Effector CD8-positive, alpha-beta T cell (primary cell): ENCODE measurements around the gene CNDP2.
"Not testable (repeated sequence)": the region's sequence is repeated elsewhere in the genome, so short reads cannot be mapped to it uniquely, and the experiment has no call there.

ENCODE experiments used
- DNase-seq: peaks from one replicate; lab custom pipeline; 2025; lab: John Stamatoyannopoulos, UW

CNDP2 gene

GRCh38 chr18:74500372-74500771 is 4.2 kb downstream of the CNDP2 start:
- no peak for DNase-seq

- DNase-seq = not testable (repeated sequence)
These were observed 4.6 kb downstream of the CNDP2 start for GRCh38 chr18:74500774-74501173.

- no peak for DNase-seq
These were observed 5.2 kb downstream of the CNDP2 start for GRCh38 chr18:74501386-74501785.

DNA sequence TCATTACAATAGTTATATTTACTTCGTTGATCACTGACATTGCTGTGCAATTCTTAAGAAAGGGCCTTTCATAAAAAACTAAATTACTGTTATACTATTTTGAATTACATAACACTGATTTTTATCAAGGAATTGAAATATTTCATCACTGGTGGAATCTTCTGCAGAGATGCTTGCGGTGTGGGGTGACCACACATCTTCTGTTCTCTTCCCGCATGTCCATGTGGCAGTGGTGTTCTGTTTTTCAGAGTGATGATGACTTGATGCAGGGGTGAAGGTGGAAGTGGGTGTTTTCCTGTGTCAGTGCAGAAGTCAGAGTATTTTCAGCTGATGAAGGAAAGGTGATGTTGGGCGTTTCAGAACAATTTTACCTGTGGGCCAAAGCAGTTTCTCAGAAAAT is 7.0 kb downstream of the CNDP2 start:
- DNase-seq = no peak

DNA sequence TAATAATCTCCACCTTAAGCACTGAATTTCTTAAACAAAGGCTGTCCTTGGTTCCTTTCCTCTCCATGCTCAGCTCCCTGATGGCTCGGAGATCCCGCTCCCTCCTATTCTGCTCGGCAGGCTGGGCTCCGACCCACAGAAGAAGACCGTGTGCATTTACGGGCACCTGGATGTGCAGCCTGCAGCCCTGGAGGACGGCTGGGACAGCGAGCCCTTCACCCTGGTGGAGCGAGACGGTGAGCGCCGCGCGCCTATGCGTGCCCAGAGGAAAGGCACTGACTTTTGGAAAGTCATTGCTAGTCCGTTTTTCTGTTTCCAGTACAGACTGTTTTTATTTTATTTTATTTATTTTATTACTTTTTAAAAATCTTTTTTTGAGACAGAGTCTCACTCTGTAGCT is 9.6 kb downstream of the CNDP2 start:
- DNase-seq = no peak

- no peak for DNase-seq
These were observed 10.4 kb downstream of the CNDP2 start for GRCh38 chr18:74506448-74507084.

- no peak for DNase-seq
These were observed 11.1 kb downstream of the CNDP2 start for GRCh38 chr18:74507097-74507881.

DNA sequence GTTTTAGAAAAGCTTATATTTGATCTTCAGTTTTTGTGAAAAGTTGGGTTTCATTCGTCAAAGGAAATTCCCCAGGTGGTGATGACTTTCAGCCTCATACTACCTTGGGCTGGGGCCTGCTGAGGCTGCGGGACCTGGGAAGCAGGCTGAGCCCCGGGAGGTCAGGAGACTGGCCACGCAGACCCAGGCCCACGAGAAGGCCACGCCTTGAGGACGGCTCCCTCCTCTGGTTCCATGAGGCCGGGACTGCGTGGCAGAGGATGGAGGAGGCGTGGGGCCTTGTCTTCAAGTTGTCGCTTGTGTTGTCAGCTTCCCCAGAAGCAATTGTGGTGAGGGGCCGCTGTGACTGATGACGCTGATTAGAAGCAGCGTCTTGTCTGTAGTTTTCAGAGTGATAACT is 11.8 kb downstream of the CNDP2 start:
- DNase-seq = no peak

- DNase-seq = no peak
These were observed 12.2 kb downstream of the CNDP2 start for GRCh38 chr18:74508366-74508765.

DNA sequence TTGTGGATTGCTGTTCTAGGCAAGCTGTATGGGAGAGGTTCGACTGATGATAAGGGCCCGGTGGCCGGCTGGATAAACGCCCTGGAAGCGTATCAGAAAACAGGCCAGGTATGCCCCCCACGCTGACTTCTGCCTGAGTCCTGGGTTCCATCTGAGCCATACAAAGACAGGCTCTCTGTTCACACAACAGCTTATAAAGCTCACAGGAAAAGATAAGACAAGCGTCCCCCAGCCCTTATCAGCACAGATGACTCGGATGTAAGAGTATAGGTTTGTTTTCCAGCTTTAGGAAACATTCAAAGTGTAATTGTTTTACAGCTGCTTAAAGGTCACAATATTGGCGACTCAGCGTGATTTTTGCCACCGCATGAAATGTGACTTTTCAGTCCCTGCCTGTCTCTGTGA is 12.7 kb downstream of the CNDP2 start:
- no peak for DNase-seq

GRCh38 chr18:74509856-74510769 is 13.9 kb downstream of the CNDP2 start:
- no peak for DNase-seq

DNA sequence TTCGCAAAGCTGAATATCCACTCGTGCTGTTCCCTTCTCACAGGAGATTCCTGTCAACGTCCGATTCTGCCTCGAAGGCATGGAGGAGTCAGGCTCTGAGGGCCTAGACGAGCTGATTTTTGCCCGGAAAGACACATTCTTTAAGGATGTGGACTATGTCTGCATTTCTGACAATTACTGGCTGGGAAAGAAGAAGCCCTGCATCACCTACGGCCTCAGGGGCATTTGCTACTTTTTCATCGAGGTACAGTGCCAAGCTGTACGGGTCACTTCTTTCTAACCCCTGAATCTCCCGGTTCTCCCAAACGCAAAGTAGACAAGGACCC is 14.6 kb downstream of the CNDP2 start:
- no peak for DNase-seq

- DNase-seq = no peak
These were observed 15.7 kb downstream of the CNDP2 start for GRCh38 chr18:74511823-74512222.

GRCh38 chr18:74512321-74513053 is 16.3 kb downstream of the CNDP2 start:
- no peak for DNase-seq

DNA sequence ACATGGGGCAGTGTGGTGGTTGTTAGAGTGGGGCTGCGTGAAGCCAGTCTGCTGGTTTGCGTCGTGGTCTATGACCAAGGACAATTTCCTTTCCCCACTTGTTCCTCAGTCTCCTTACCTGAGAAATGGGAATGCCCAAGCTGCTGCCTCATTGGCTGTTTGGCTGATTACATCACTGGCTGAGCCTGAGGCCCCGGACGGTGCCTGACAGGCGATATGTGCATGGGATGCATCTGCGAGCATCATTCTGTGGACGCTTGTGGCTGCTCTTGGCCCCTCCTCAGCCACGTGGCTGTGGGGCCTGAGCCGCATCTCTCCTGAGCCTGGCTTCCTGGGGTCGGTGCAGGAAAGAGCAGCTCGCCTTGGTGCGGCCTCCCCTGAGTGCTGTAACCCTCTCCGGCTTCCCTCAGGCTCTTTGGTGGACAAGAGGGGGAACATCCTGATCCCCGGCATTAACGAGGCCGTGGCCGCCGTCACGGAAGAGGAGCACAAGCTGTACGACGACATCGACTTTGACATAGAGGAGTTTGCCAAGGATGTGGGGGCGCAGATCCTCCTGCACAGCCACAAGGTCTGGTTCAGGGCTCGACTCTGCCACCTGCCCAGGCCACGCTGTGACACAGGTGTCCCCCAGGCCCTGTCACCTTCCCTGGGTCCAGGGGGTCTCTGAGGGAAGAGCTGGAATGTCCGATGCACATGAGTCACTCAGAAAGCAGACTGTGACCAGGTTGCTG is 17.2 kb downstream of the CNDP2 start:
- no peak for DNase-seq

- no peak for DNase-seq
These were observed 17.7 kb downstream of the CNDP2 start for GRCh38 chr18:74513883-74514205.

GRCh38 chr18:74514860-74515495 is 18.8 kb downstream of the CNDP2 start:
- no peak for DNase-seq

DNA sequence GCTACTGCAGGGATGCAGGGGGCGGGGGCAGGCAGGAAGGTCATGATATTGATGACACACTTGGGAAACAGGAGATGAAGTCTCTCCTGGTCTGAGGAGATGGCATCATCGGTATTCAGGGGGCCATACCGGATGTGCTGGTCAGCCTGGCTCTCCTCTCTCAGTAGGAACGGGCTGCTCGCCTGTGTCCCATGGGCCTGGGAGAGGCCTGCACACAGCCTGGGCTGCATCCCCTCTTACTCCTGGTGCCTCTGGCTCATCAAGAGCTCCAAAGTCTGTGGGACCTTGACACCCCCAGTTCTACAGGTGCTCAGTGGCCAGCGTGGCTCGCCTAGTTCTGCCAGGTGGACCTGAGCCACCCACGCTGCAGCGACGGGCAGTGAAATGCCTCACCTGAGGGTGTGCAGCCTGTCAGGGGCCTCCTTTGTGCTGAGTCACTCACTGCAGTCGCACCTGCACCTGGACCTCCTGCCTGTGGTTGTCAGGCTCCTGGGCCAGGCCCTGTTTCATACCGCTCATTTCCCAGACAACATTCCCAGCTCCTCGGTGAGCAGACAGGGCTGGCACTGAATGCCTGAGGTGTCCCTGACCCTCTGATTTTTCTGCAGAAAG is 19.6 kb downstream of the CNDP2 start:
- DNase-seq = no peak

DNA sequence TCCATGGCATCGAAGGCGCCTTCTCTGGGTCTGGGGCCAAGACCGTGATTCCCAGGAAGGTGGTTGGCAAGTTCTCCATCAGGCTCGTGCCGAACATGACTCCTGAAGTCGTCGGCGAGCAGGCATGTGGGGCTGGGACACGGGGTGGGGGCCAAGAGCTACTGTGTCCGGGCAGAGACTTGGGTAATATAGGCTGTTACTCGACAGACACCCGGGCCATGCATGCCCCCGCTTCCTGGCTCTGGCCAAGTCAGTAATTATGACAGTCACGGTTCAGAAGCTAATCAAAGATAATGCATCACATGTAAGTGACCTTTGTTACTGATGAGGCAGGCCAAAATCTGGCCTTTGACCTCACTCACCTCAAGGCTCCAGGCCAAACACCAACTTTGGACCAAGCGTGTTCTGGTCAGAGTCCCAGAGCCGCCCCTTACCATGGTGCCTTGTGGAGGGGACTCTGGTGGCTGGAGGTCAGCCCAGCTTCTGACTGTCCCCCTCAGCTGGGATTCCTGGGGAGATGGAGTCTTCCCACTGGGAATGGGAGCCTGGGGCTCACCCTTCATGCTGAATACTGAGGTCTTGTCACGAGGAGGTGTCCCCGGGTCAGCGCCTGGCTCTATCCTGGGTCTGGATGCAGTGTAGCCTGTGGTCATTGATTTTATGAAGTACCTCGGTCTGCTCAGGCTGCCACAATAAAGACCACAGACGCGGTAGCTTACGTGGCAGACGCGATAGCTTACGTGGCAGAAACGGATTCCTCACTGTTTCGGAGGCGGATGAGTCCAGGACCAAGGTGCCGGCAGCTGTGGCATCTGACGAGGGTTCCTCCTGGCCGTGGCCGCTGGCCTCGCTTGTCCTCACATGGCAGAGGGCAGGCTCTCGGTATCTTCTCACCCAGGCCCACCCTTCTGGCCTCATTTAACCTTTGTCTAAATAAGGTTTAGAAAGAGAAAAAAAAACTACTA is 20.4 kb downstream of the CNDP2 start:
- DNase-seq = no peak
